ENCODE measurements around the gene MIGA2. TPM values are rescaled to one million over a fixed set of nuclear protein-coding genes. Genes with fewer than 3 reads are reported as not detected.

Gene MIGA2
- total RNA-seq, 1 experiment from 2014 or later: 7.8 TPM

- no peak for DNase-seq (ENCODE audit: low read depth)
Measured at GRCh38 chr9:129010267-129010975, 26.0 kb upstream of the MIGA2 start.

GRCh38 chr9:129011170-129011569, 25.3 kb upstream of the MIGA2 start:
- DNase-seq (ENCODE audit: low read depth): no peak

GRCh38 chr9:129011761-129012181, 24.7 kb upstream of the MIGA2 start:
- no peak for DNase-seq (ENCODE audit: low read depth)

GRCh38 chr9:129012343-129012742, 24.1 kb upstream of the MIGA2 start:
- DNase-seq (ENCODE audit: low read depth): no peak

- no peak for DNase-seq (ENCODE audit: low read depth)
Measured at GRCh38 chr9:129012893-129013448, 23.5 kb upstream of the MIGA2 start.

- DNase-seq (ENCODE audit: low read depth): no peak
Measured at GRCh38 chr9:129013674-129014073, 22.8 kb upstream of the MIGA2 start.

GRCh38 chr9:129014124-129014523, 22.3 kb upstream of the MIGA2 start:
- no peak for DNase-seq (ENCODE audit: low read depth)

- no peak for DNase-seq (ENCODE audit: low read depth)
Measured at GRCh38 chr9:129014608-129015007, 21.8 kb upstream of the MIGA2 start.

GRCh38 chr9:129021091-129021490, 15.3 kb upstream of the MIGA2 start:
- DNase-seq (ENCODE audit: low read depth): no peak

- DNase-seq (ENCODE audit: low read depth): no peak
Measured at GRCh38 chr9:129022037-129022436, 14.4 kb upstream of the MIGA2 start.

- DNase-seq (ENCODE audit: low read depth): peak; percentile 89
Measured at GRCh38 chr9:129023036-129023907, 13.2 kb upstream of the MIGA2 start.

GRCh38 chr9:129023908-129024233, 12.6 kb upstream of the MIGA2 start:
- no peak for DNase-seq (ENCODE audit: low read depth)

- DNase-seq (ENCODE audit: low read depth): no peak
Measured at GRCh38 chr9:129026442-129027223, 9.8 kb upstream of the MIGA2 start.

- no peak for DNase-seq (ENCODE audit: low read depth)
Measured at GRCh38 chr9:129027224-129027684, 9.2 kb upstream of the MIGA2 start.

- no peak for DNase-seq (ENCODE audit: low read depth)
Measured at GRCh38 chr9:129027685-129028191, 8.7 kb upstream of the MIGA2 start.

- DNase-seq (ENCODE audit: low read depth): peak; percentile 96
Measured at GRCh38 chr9:129028192-129028966, 8.0 kb upstream of the MIGA2 start, which contains the start of gene SH3GLB2. Gene SH3GLB2 (minus strand): TSS chr9:129028331. CDS start chr9:129028154, 177 bp downstream.

GRCh38 chr9:129030191-129030590, 6.2 kb upstream of the MIGA2 start:
- no peak for DNase-seq (ENCODE audit: low read depth)

- DNase-seq (ENCODE audit: low read depth): no peak
Measured at GRCh38 chr9:129031514-129031913, 4.9 kb upstream of the MIGA2 start.

GRCh38 chr9:129032541-129033159, 3.8 kb upstream of the MIGA2 start:
- no peak for DNase-seq (ENCODE audit: low read depth)

GRCh38 chr9:129033216-129033615, 3.2 kb upstream of the MIGA2 start:
- DNase-seq (ENCODE audit: low read depth): no peak
